Measurements from ENCODE around the gene ALG12.
"Not testable (repeated sequence)": the region's sequence is repeated elsewhere in the genome, so short reads cannot be mapped to it uniquely, and the experiment has no call there.

ALG12 gene

DNA sequence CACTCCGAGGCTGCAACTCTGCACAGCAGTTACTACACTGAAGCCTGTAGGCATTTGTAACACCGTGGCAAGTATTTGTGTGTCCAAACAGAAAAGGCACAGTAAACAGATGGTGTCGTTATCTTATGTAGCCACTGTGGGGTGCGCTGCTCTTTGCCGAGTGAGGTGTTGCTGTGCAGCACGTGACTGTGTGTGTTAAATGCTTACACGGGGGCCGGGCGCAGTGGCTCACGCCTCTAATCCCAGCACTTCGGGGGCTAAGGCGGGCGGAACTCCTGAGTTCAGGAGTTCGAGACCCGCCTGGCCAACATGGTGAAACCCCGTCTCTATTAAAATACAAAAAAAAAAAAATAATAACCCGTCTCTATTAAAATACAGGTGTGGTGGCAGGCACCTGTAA lies 53.1 kb downstream of the ALG12 start:
- no peak for DNase-seq

DNA sequence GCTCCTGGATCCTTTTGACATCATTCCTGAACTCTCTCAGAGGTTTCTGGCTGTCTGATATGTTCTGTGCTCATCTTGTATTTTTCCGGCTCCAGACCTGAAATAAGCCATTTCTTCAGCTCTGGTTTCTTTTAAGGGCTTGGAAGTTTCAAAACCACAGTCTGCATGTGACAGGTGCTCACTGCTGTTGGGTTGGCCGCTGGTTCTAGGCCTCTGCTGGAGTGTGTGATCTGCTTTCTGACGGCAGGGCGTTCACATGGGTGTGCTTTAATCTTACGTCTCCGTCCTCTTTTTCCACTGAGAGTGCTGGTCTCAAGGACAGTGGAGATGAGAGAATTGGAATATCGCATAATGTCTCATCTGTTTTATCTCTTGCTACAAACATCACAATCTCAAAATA lies 54.3 kb downstream of the ALG12 start:
- DNase-seq = no peak

DNA sequence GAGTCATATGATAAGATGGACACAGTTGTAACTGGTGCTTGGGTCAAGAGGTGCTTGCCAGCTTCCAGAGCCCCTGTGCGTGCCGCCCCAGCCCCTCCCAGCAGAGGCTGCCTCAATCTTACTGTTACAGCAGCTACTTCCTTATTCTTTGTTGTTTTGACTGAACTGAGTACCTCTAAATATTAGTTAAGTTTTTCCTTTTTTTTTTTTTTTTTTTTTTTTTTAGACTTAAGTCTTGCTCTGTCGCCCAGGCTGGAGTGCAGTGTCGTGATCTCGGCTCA lies 55.8 kb downstream of the ALG12 start:
- DNase-seq = no peak

DNA sequence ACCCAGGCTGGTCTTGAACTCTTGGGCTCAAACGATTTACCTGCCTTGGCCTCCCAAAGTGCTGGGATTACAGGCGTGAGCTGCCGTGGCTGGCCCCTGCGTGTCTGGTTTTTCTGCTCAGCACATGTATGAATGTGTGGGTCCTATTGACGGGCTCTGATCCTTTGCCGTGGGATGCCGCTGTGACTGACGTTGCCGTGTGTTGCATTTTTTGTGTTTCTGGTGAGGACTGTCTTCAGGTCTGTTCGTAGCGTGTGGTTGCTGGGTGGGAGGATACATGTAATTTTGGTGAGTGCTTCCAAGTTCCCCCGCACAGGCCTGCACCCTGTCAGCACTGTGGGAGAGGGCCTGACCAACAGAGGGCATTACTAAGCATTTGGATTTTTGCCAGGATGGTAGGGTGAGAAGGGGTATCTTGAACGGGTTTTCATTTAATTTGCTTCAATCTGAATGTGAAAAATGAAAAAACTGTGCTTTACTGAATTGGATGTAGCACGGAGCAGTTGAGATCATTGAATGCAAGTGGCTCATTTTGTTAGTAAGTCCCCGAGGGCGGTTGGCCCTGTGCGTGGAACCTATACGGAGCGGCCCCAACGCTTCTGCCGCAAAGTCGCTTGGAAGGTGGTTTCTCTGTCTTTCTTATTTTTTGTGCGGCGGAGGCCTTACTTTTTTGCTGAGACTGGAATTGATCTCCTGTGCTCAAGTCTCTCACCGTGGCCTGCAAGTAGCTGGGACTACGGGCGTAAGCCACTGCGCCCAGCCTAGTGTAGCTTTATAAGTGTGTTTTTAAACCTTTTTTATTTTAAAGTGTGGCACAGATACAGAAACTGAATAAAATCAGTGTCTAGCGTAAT lies 56.4 kb downstream of the ALG12 start:
- no peak for DNase-seq

DNA sequence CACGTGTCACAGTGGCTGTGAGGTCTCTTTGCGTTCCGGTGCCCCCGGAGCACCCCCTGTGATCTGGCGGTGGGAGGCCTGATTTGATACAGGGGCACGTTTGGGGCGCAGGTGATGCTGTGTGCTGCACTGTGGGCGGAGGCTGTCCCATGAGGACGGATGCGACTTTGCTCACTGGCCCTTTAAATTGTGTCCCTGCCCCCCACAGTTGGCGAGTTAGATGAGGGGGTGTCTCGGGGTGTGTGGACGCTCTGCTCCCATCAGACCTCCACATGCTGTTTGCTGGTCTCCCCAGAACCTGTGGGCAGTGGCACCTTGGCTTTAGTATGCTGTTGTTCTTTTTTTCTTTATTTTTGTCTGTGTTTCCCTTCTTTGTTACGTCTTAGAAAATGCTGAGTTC lies 59.4 kb downstream of the ALG12 start:
- no peak for DNase-seq

DNA sequence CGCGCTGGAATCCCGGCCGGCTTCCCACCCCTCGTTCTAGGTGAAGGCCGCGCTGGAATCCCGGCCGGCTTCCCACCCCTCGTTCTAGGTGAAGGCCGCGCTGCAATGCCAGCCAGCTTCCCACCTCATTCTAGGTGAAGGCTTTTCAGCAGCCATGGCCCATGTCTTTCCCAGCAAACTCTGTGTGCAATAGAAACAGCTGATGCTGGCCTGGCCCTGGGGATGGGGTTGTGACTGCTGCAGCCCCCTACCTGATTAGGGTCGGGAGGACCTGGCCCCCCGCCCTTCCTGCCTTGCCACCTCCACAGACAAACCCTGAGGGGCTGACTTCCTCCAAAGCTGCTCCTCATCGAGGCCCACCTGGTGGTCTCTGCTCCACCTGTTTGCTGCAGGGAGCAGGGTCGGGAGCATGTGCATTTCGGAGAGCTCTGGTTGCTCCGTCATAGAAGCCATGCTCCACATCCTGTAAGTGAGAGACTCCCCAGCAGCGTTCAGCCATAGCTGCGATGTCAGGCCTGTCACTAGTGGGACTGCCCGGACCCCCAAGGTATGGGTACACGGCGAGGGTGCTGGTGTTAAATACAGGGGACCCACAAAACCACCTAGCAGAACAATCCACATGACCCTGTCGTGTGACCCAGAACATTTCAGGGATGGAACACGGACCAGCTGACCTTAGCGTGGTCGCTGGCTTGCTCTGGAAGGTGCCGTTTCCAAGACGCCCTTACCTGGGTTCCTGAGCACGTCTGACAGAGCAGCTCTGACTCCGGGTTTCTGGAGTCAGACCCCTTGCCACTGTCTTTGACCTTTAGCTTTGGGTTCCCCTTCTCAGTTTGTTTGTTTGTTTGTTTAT lies 61.2 kb downstream of the ALG12 start:
- no peak for DNase-seq

DNA sequence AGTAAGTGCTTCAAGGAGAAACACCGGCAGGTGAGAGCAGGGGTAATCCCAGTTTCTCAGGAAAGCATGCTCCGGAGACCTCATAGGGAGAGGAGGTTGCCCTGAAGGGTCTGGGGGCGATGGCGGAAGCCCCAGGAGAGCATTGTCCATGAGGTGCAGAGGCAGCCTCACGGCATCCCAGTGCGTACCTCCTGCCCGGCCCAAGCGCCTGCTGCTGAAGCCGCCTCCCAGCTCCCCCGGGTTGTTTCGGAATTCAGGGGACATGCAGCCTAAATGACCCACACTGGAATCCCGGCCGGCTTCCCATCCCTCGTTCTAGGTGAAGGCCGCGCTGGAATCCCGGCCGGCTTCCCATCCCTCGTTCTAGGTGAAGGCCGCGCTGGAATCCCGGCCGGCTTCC lies 61.9 kb downstream of the ALG12 start:
- no peak for DNase-seq

DNA sequence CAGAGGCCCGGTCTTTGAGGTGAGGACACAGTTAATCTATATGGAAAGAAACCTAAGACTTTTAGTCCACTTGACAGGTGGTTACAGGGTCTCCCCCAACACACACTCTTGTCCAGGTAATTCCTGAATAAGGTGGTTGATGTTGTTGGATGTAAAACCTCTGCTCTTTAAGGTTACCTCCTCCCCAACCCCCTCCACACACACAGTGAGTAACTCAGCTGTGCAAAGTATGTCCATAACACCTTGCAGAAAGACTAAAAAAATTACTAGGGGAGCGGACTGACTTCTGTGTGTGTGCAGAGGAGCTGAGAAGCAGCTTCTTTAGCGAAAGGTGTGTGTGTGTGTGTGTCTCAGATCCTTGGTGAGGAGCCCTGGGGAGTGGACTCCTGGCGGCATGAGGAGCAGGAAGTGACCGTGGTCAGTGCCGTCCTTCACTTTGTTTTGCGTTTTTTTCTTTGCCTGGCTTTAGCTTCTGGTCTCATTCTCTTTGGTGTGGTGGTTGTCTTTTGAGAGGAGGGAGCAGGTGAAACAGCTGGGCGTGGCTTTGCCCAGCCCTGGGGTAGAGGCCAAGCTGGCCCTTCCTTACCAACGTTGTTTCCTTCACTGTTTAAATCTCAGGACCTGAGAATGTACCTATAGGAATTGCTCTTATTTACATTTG lies 62.9 kb downstream of the ALG12 start:
- peak; percentile 27 for DNase-seq

DNA sequence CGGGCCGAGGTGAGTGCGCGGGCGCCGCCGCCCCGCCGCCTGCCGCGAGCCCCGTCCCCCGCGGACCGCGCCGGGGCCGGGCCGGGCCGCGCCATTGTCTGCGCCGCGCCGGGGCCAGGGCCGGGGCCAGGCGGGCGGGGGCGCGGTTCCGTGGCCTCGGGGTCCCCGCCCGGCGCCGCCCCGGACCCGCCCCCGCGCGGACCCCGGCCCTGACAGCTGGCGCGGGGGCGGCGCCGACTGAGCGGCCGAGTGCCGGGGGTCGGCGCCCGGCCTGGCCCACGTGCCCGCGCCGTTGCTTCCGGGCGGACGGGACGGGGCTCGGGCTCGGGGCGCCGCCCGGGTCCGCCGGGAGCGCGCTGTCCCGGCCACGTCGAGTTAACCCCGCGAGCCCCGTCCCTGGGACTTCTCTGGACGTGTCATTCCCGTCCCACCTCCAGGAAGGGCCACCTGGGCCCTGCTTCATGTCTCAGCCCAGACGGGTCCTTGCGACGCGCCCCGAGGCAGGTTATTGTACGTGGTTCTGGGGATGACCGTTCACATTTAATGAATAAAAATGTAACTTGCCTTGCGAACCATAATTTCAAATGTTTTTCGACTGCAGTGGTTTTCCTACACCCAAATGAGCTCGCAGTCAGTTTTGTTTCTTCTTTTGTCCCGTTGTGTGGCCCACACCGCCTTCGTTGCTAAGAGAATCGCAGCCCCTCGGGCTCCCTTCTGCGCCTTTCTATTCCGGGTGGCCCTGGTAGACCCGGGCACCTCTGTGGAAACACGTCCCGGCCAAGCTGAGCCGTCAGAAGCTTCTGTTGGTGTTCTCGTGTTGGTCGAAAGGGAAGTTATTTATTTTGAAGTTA lies 64.0 kb downstream of the ALG12 start:
- peak; percentile 71 for DNase-seq

DNA sequence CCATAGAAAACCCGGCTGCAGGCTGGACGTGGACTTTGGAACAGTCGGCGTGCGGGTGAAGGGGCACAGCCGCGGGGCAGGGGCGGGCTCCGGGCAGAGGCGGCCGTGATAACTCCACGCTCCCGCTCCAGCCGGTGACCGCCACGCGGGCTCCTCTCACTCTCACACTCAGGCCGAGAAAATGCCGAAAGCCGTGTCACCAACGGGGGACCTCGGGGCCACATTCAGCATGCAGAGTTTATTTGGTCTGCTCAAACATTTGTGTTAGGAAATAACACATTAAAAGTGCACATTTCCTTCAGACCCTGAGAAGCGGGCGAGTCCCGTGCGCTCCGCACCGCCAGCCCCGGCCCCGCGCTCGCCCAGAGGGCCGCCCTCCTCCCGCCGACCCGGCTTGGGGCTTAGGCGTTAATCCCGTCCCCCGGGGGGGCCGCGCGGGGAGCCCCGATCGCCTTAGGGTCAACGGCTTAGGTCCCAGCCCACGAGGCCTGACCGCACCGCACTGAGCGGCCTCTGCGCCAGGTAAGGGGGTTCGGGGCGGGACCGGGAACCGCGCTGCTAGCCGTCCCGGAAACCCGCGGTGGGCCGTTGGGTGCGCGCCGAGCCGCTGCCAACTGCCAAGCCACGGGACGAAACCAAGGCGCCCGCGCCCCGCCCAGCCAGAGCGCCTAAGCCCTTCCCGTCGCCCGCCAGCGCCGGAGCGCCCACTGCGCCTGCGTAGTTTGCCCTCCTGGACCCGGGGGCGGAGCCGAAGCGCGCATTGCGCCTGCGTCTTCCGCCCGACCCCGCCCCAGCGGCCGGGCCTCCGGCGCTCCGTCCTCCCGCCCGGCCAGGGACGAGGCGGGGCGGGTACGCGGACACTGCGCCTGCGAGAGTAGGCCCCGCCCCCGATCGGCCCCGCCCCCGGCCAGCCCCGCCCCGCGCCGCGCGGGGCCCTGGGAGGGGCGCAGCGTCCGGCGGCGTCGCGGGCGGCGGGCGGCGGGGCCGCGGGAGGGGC lies 65.0 kb downstream of the ALG12 start, which contains the start of gene ZBED4:
Gene ZBED4 (plus strand): TSS at position 947 of the 997 bp plus-strand sequence. CDS start 29,819 bp downstream, outside the sequence.
- DNase-seq = peak; percentile 99

DNA sequence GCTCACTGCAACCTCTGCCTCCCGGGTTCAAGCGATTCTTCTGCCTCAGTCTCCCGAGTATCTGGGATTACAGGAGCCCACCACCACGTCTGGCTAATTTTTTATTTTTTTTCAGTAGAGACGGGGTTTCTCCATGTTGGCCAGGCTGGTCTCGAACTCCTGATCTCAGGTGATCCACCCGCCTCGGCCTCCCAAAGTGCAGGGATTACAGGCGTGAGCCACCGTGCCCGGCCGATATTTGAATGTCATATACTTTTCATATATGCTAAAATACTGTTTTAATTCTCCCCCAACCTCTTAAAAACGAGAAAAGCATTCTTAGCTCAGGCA lies 65.7 kb downstream of the ALG12 start:
- not testable (repeated sequence) for DNase-seq

DNA sequence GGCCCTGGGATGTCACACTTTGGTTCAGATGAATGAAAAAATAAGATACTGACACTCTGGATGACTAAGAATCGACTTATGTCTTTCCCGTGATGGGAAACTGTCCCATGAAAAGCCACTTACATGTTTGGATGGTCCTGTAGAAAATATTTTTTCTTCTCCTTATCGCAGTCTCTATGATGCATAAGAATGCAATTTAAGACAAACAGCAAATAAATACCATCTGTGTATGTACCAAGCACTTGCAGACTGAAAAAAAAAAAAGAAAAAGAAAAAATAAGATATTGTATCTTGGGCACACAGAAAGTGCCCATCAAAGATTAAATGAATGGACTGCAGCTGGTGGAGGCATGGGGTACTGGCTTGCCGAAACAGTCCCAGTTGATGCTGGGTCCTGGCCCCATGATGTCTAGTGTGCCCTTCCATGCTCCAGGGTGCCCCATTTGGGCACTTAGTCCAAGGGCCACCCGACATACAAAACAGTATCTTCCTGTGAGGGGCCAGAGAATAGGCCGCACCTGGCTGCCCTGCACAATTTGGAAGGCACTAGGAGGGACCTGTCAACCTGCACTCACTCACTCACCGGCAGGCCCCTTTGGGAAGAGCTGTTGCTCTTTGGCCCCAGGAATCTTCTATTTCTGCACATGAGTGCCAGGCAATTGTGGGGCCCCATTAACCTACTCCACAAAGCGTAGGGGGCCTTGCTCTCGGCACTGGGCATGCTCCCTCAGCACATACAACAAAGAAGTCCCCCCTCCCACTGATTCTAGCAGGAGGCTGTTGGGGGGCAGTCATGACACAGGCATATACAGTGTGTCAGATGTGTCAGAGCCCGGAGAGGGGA lies 67.1 kb downstream of the ALG12 start:
- DNase-seq = no peak

Data from eye (tissue), 1 donor.